ENCODE data around the gene PPP1R17.
A peak's percentile ranks its signal among the peaks of the same experiment; 100 is the strongest.

PPP1R17 gene

GRCh38 chr7:31687024-31687748 lies at the start of gene PPP1R17:
TSS of gene PPP1R17 (plus strand) at chr7:31687215. CDS start at chr7:31692442, 5,227 bp downstream.
- DNase-seq, result peak in 7 of 56 donors; percentile 0 to 5 (median 2)

- no peak for DNase-seq
These were observed 46.6 kb upstream of the PPP1R17 start for GRCh38 chr7:31640381-31640780.

- DNase-seq, result peak in 5 of 56 donors; percentile 2 to 41 (median 12)
These were observed 44.3 kb upstream of the PPP1R17 start for GRCh38 chr7:31642681-31643115.

GRCh38 chr7:31646942-31647341 lies 40.1 kb upstream of the PPP1R17 start:
- DNase-seq, result no peak

GRCh38 chr7:31647511-31647910 lies 39.5 kb upstream of the PPP1R17 start:
- no peak for DNase-seq

- peak in 2 of 56 donors; percentile 3 to 36 for DNase-seq
These were observed 38.7 kb upstream of the PPP1R17 start for GRCh38 chr7:31648288-31648687.

DNA sequence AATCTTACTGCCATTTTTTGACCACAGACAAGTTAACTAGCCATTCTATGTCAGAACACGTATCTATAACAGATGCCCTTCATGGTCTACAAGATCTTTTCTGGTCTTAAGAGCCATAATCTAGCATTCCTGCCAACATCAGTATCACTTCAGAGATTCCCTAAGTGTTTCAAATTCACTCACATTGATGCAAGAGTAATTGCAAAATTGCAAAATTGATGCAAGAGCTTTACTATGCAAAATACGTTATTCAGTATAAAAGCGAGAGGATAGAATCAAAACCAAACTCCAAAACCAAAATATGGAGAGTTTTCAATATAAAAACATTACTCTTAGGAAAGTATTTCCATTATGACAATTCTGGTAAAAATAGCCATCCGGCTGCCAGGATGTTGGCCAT lies 38.1 kb upstream of the PPP1R17 start:
- DNase-seq, result no peak

DNA sequence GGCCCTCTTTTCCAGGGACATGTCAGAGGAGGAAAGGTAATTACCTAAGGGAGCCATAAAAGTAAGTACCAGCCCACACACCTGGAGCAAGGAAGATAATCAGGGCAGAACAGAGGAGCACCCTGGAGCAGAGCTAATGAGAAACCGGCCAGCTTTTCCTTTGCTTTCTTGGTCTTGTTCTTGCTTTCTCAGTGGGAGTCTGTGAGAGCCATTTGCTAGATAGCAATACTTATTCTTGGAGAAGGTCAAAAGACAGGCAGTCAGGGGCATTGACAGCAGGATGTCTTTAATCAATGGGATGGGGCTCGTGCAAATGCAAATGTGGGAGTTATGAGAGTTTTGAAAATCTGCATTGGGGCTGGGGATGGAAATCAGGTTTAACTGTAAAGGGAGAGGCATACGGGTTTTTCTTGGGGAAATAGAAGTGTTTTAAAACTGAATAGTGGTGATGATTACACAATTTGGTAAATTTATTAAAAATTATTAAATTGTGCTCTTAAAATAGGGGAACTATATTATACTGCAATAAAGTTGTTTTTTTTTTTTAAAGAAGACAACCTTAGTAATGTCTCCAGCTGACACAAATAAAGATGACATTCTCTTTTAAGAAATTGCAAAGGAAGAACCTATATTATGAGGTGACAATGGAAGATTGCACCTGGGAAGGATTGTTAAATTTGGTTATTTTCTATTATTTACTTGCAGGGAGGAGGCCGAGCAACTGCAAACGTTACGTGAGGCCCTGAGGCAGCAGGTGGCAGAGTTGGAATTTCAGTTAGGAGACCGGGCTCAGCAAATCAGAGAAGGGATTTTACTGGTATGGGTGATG lies 35.6 kb upstream of the PPP1R17 start:
- no peak for DNase-seq

DNA sequence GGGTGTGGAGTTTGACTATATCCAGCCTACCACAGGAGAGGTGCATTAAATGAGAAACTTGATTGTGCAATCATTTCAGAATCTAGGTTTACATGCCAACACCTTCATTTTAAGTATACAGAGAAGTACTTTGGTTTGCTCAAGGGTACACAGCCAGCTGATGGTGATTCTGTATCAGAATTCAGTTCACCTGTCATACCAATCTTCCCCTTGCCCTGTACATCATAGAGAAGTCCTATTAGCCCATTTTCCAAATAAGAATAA lies 35.0 kb upstream of the PPP1R17 start:
- no peak for DNase-seq

DNA sequence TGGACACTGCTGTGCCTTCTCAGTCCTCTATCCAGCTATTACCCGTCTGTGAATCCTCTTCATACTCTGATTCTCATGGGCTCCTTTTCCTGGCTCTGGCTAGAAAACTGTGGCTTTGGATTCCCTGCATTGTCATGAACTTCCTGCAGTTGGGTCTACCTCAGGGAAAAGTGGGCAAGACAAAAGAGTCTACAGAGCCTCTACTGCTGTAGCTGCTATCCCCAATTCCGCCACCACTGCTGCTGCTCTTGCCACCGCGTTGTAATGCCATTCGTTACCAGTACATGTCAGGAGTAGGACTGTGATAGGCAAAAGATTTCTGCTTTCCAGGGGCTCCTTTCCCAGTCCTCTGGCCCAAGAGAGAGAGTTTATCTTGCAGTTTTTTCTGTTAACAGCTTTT lies 23.9 kb upstream of the PPP1R17 start:
- no peak for DNase-seq

DNA sequence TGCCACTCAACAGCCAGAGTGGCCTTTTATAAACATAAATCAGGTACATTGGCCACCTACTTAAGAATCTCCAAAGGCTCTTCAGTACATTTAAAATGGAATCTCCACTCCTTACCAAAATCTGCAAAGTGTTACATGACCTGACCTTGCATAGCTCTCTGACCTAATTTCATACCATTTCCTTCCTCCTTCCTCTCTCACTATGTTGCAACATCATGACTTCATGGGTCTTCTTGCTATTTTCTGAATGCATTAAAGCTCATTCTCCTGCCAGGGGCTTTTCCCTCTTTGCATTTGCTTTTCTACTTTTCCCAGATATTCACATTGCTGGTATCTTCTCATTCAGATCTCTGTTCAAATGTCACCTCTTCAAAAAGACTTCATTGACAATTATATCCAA lies 22.1 kb upstream of the PPP1R17 start:
- no peak for DNase-seq

DNA sequence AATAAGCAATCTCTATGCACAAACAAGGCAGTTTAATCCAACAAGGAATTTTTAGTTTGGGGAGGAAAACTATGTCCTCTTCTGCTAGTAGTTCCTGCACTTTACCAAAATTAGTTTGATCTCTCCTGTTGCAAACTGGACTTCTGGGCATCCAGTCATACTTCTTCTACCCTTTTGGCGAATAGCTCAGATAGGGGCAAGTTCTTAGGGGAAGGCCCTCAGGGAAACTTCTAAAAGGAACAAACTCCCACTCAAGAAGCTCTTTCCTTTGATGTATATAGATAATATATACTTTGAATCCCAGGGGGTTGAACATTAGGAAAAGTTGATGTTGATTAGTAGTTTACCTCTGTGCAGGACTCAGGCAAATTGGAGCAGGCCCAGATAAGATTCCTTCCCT lies 21.5 kb upstream of the PPP1R17 start:
- no peak for DNase-seq

DNA sequence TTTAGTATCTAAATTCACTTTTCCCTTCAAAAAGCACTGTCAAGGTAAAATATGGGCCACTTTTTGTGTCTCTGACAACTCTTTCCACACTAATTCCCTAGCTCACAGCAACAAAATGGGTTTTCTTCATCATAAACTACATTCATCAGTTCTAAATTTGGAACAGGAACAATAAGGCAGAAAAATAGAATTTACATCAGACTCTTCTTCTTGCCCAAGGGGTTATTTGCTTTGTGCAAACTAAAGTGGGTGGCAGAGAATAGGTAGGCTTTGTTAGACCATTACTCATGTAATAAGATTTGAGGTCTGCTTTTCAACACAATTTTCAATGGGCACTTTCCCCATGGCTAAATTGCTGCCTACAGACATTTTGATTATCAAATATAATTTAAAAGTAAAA lies 17.6 kb upstream of the PPP1R17 start:
- no peak for DNase-seq

DNA sequence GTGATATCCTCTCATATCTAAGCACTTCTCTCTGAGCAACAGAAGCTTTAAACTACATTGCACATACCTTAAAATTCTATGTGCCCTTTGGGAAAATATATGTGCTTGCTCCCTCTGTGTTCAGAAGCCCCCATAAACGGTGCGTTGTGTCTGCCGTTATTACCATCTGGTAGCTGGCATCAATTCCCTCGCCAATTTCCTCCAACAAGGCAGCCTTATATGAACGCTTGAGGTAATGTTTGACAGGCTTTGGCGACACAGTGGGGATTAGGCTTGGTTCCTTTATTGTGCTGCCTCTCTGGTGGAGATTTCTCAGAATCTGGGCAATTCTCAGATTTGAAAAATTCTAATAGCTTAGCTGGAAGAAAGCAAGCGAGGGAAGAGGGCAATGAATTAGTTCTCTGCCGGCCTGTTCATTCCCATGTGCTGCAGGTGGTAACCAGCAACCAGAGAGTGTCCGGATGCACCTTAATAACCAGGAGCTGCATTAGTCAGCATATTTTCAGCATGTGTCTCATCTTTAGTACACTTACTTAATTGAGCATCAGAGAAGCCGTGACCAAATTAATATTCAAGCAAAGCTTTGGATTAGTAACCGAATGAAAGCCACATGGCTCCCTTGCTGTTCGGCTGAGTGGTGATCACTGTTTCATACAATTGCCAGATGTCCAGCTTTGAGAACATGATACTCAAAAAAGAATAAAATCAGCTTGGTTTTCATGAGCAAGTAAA lies 7.3 kb upstream of the PPP1R17 start:
- DNase-seq, result no peak

DNA sequence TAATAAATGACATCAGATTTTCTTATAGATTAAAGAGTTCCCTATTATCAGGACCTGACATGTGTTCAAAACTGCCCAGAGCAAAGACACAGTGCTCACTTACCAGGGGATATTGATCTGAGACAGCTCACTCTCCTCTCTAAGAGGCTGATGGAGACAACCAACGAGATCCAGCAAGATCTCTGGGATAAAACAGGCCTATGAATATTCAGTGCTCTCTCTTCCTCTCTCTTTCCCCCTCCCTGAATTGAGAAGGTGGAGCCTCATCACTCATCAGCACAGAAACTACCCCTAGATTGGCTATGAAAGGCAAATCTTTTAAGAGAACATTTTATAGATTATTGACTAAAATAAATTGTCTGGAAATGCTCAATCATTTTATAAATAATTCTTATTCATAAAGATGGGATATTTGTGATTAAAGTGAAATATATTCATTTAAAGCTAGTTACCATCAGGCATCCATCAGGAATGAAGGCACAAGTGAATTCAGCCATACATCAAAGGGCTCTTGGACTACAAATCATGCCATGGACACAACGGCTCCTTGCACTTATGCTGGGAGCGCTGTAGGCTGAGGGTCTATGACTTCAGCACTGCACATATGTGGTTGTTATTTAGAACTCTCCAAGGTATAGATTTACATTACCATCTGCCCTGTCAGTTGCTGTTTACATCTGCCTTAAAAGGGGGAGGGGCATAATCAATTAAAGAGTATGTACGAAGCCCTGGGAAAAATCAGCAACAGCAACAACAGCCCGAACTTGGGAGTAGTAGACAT lies 3.4 kb upstream of the PPP1R17 start:
- no peak for DNase-seq

GRCh38 chr7:31688372-31688771 lies 1.4 kb downstream of the PPP1R17 start:
- DNase-seq, result no peak

- no peak for DNase-seq
These were observed 2.0 kb downstream of the PPP1R17 start for GRCh38 chr7:31688996-31689395.

DNA sequence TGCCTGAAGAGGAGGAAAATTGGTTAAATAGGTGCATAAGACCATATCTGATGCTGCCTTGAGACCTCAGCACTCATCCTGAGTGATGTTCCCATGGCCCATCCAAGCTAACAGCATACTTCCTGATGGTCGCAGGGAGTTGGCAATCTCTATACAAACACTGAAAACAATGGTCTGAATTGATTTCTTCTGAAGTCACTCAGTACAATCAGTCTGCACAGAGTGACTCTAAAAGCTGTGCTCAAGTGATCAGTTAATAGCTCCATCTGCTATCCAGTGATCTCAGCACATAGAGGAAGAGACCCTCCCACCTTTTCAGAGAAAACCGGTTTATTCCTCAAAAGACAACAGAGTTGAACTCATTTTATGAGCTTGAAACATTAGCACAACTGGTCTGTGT lies 3.9 kb downstream of the PPP1R17 start:
- DNase-seq, result no peak

- DNase-seq, result no peak
These were observed 5.4 kb downstream of the PPP1R17 start for GRCh38 chr7:31692451-31692850.

GRCh38 chr7:31692871-31693270 lies 5.9 kb downstream of the PPP1R17 start:
- DNase-seq, result no peak

- no peak for DNase-seq
These were observed 9.0 kb downstream of the PPP1R17 start for GRCh38 chr7:31695859-31696614.
